GM23338 (cell line): ENCODE measurements around the gene KRT6A. TPM values are rescaled to one million over a fixed set of nuclear protein-coding genes. Genes with fewer than 3 reads are reported as not detected.

Experiments
- ATAC-seq: fragments of 200-7000 bp; cut with Tn5 transposase; 3 replicates; pipeline ENCODE4 v1.9.1; 2020
- DNase-seq: peaks from one replicate; pipeline ENCODE4 v3.0.0-alpha.2; 2015; ENCODE audit warnings: low spot score
- H2AFZ ChIP-seq: fragments of 200-600 bp; sonication (generic); 2 replicates; pipeline ENCODE4 v1.8.0; 2016; ENCODE audit warnings: antibody characterized with exemption, mild to moderate bottlenecking, moderate library complexity
- H3F3A ChIP-seq: fragments of 200-600 bp; sonication (generic); replicated peaks from 2 replicates; pipeline ENCODE4 v1.8.0; 2017; ENCODE audit warnings: antibody characterized with exemption, mixed run types, low read depth
- H3K27ac ChIP-seq: fragments of 200-600 bp; sonication (generic); 2 replicates; pipeline ENCODE4 v1.6.1; 2016; ENCODE audit warnings: low read depth
- H3K27me3 ChIP-seq: fragments of 200-600 bp; sonication (generic); 2 replicates; pipeline ENCODE4 v1.8.0; 2016; ENCODE audit warnings: mild to moderate bottlenecking, mixed run types, moderate library complexity; ENCODE audit not compliant: insufficient read depth
- H3K36me3 ChIP-seq: fragments of 200-600 bp; sonication (generic); 2 replicates; pipeline ENCODE4 v1.8.0; 2016; ENCODE audit warnings: mild to moderate bottlenecking; ENCODE audit not compliant: insufficient read depth
- H3K4me1 ChIP-seq: fragments of 200-600 bp; sonication (generic); 2 replicates; pipeline ENCODE4 v1.8.0; 2016; ENCODE audit warnings: mild to moderate bottlenecking, moderate library complexity; ENCODE audit not compliant: insufficient read depth
- H3K4me2 ChIP-seq: fragments of 200-600 bp; sonication (generic); 2 replicates; pipeline ENCODE4 v1.7.1; 2017; ENCODE audit warnings: mixed run types
- H3K4me3 ChIP-seq: fragments of 200-600 bp; sonication (generic); 2 replicates; pipeline ENCODE4 v1.6.1; 2016; ENCODE audit warnings: mixed run types
- H3K79me2 ChIP-seq: fragments of 200-600 bp; sonication (generic); replicated peaks from 2 replicates; pipeline ENCODE4 v1.8.0; 2017; ENCODE audit warnings: mild to moderate bottlenecking; ENCODE audit not compliant: insufficient read depth
- H3K9me2 ChIP-seq: fragments of 200-600 bp; sonication (generic); 2 replicates; pipeline ENCODE4 v1.8.0; 2017; ENCODE audit not compliant: insufficient read depth
- H4K20me1 ChIP-seq: fragments of 200-600 bp; sonication (generic); replicated peaks from 2 replicates; pipeline ENCODE4 v1.8.0; 2017; ENCODE audit warnings: mild to moderate bottlenecking; ENCODE audit not compliant: insufficient read depth
- H3K27ac Mint-ChIP-seq: 2 replicates; pipeline ENCODE4 v1.8.0; 2020; ENCODE audit warnings: inconsistent platforms, mild to moderate bottlenecking, moderate library complexity, mixed read lengths
- H3K27me3 Mint-ChIP-seq: 3 replicates; pipeline ENCODE4 v1.8.0; 2022; ENCODE audit warnings: low read depth, mild to moderate bottlenecking, moderate library complexity, mixed read lengths, inconsistent platforms; ENCODE audit not compliant: insufficient read depth, poor library complexity
- H3K36me3 Mint-ChIP-seq: 3 replicates; pipeline ENCODE4 v1.8.0; 2021; ENCODE audit warnings: low read depth, mild to moderate bottlenecking, inconsistent platforms, moderate library complexity, mixed read lengths
- H3K4me1 Mint-ChIP-seq: 3 replicates; pipeline ENCODE4 v1.8.0; 2020; ENCODE audit warnings: mild to moderate bottlenecking, inconsistent platforms, mixed read lengths
- H3K4me3 Mint-ChIP-seq: 3 replicates; pipeline ENCODE4 v1.8.0; 2021; ENCODE audit warnings: moderate library complexity, mild to moderate bottlenecking, inconsistent platforms, mixed read lengths
- H3K9me3 Mint-ChIP-seq: 3 replicates; pipeline ENCODE4 v1.8.0; 2020; ENCODE audit warnings: moderate library complexity, mild to moderate bottlenecking, inconsistent platforms, mixed read lengths
- EZH2phosphoT487 ChIP-seq: fragments of 200-600 bp; sonication (generic); IDR thresholded peaks from one replicate; pipeline ENCODE4 v1.8.1; 2018; ENCODE audit warnings: antibody characterized with exemption; ENCODE audit not compliant: unreplicated experiment
- JUNB ChIP-seq: IDR thresholded peaks from one replicate; pipeline ENCODE4 v1.6.1; 2016; ENCODE audit warnings: antibody characterized with exemption; ENCODE audit not compliant: unreplicated experiment
- NANOG ChIP-seq: IDR thresholded peaks from 2 replicates; pipeline ENCODE4 v1.6.1; 2016; ENCODE audit warnings: antibody characterized with exemption, borderline replicate concordance
- STAT1 ChIP-seq: IDR thresholded peaks from one replicate; pipeline ENCODE4 v1.6.1; 2016; ENCODE audit warnings: antibody characterized with exemption; ENCODE audit not compliant: unreplicated experiment
- ZNF331 ChIP-seq: fragments of 250-450 bp; sonication (Bioruptor Pico); IDR thresholded peaks from 2 replicates; pipeline ENCODE4 v1.5.0; 2020; ENCODE audit warnings: low read depth, mild to moderate bottlenecking, moderate library complexity
- polyA plus RNA-seq: library from polyadenylated mRNA; unstranded; fragments of >200 nt; fragmentation: Nextera tagmentation; extraction: Ambion mirVana; gene quantifications from 2 replicates; pipeline ENCODE4 v1.2.1, GENCODE V29; 2016
- total RNA-seq: library from RNA; depleted of rRNA; stranded (reverse); fragments of >200 nt; shearing (Covaris generic); gene quantifications from 2 replicates; pipeline ENCODE4 v1.2.3, GENCODE V29; 2014
- TF ChIP-seq, protein P1 (sequence below), 2 experiments: fragments of 200-600 bp in 1 of 2; sonication (generic) in 1 of 2; conservative IDR thresholded peaks; 2 replicates each; pipeline versions ENCODE4 v1.5.1 to v1.6.1; 2016 to 2017; ENCODE audit warnings: antibody characterized with exemption in 2 of 2, low read depth in 2 of 2, mild to moderate bottlenecking in 2 of 2, moderate library complexity in 1 of 2
- TF ChIP-seq, protein P2 (sequence below): IDR thresholded peaks from 2 replicates; pipeline ENCODE4 v1.6.1; 2016; ENCODE audit warnings: antibody characterized with exemption
- TF ChIP-seq, protein P3 (sequence below): fragments of 250-450 bp; sonication (Bioruptor Pico); IDR thresholded peaks from 2 replicates; pipeline ENCODE4 v1.5.0; 2020; ENCODE audit warnings: mild to moderate bottlenecking, moderate library complexity
- TF ChIP-seq, protein P4 (sequence below): IDR thresholded peaks from one replicate; pipeline ENCODE4 v1.6.1; 2018; ENCODE audit warnings: antibody characterized with exemption; ENCODE audit not compliant: unreplicated experiment

The KRT6A gene
- total and polyA plus RNA-seq, 2 experiments from 2014 or later = not detected

DNA sequence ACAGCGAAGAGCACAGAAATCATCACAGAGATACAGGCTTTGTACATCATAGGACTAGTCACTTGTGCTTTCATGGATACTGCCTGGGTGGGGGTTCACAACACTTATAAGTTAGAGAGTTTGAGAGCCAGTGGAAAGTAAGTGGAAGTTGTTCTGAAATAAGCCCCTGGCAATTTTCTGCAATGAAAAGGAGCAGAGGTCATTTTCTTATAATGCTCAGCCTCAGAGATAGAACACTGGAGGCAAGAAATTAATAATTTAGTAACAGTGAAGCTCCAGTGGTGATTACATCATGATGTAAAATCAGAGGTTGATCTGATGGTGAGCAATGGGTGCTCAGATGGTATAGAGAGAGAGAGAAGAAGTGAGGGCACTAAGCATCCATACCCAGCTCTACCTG, 5.8 kb downstream of the KRT6A start (continued):
- TF ChIP-seq JUNB = no peak
- TF ChIP-seq, protein P1, sequence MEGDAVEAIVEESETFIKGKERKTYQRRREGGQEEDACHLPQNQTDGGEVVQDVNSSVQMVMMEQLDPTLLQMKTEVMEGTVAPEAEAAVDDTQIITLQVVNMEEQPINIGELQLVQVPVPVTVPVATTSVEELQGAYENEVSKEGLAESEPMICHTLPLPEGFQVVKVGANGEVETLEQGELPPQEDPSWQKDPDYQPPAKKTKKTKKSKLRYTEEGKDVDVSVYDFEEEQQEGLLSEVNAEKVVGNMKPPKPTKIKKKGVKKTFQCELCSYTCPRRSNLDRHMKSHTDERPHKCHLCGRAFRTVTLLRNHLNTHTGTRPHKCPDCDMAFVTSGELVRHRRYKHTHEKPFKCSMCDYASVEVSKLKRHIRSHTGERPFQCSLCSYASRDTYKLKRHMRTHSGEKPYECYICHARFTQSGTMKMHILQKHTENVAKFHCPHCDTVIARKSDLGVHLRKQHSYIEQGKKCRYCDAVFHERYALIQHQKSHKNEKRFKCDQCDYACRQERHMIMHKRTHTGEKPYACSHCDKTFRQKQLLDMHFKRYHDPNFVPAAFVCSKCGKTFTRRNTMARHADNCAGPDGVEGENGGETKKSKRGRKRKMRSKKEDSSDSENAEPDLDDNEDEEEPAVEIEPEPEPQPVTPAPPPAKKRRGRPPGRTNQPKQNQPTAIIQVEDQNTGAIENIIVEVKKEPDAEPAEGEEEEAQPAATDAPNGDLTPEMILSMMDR (conservative IDR thresholded peaks at IDR 0.05; ENCODE audit: low read depth in 2 of 2) = no peak
- TF ChIP-seq STAT1 = no peak

DNA sequence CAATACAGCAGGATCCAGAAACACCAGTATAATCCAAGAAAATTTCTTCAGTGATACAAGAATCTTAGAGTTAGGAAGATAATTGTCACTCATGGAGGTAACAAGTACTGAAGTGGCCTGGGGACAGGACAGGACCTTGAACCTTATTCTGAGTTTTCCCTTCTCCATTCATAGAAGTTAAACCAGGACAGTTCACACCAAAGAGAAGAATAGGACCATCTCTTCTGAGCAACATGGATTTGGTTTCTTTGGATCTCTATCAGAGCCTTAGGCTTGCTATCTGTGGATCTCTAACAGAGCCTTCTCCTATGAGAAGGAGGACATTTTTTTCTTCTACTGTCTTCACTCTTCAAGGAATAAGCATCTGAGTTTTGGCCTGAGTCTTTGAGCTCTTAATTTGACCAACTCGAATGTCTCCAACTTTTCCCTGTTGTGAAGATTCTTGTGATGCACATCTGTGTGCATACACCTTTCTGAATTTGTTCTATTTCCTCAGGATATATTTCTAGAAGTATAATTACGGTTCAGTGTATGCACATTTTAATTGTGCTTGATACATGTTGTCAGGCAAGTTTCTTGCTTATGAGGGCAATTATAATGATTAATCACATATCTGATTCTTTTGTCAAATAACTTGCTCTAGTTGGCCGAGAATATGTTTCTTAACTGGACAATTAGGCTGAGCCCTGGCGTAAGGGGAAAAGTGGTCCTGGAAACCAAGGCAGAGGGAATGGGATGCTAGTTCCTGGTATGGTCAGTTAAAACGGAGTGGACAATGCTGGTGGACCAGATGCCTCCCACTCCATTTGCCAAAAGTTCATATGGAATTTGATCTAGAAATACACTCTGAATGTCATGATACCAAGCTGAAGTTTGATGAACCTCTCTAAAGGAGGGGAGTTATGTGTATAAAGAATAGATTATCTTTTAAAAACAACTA, 6.6 kb downstream of the KRT6A start:
- H3K9me3 Mint-ChIP-seq = peaks cover 17% of the 10 kb centered on the region
- no peaks in the 10 kb centered on the region for H3K4me1 Mint-ChIP-seq
- H3K36me3 ChIP-seq = no peaks in the 10 kb centered on the region
- H4K20me1 ChIP-seq = no peaks in the 10 kb centered on the region
- no peaks in the 10 kb centered on the region for H3K79me2 ChIP-seq
- H3K27ac Mint-ChIP-seq = no peak overlapping the region
- peaks cover 3% of the 10 kb centered on the region; the same call in 2 of the 3 replicates for H3K36me3 Mint-ChIP-seq
- peaks cover 2% of the 10 kb centered on the region for H3K27me3 Mint-ChIP-seq
- ATAC-seq = no peak
- no peaks in the 10 kb centered on the region for H3K27me3 ChIP-seq
- no peak overlapping the region for H3K4me2 ChIP-seq
- H3K4me1 ChIP-seq = no peaks in the 10 kb centered on the region
- no peaks in the 10 kb centered on the region for H3K9me2 ChIP-seq
- H3F3A ChIP-seq = no peaks in the 10 kb centered on the region
- H3K27ac ChIP-seq = no peak overlapping the region
- no peak overlapping the region for H2AFZ ChIP-seq
- H3K4me3 Mint-ChIP-seq = no peak overlapping the region
- H3K4me3 ChIP-seq = no peak overlapping the region
- no peak for DNase-seq
- TF ChIP-seq ZNF331 (CRISPR knock-in tag) (no peak), STAT1 (no peak), NANOG (no peak), JUNB (no peak), EZH2phosphoT487 (no peak)
- TF ChIP-seq, protein P2, sequence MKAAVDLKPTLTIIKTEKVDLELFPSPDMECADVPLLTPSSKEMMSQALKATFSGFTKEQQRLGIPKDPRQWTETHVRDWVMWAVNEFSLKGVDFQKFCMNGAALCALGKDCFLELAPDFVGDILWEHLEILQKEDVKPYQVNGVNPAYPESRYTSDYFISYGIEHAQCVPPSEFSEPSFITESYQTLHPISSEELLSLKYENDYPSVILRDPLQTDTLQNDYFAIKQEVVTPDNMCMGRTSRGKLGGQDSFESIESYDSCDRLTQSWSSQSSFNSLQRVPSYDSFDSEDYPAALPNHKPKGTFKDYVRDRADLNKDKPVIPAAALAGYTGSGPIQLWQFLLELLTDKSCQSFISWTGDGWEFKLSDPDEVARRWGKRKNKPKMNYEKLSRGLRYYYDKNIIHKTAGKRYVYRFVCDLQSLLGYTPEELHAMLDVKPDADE = no peak
- TF ChIP-seq, protein P3, sequence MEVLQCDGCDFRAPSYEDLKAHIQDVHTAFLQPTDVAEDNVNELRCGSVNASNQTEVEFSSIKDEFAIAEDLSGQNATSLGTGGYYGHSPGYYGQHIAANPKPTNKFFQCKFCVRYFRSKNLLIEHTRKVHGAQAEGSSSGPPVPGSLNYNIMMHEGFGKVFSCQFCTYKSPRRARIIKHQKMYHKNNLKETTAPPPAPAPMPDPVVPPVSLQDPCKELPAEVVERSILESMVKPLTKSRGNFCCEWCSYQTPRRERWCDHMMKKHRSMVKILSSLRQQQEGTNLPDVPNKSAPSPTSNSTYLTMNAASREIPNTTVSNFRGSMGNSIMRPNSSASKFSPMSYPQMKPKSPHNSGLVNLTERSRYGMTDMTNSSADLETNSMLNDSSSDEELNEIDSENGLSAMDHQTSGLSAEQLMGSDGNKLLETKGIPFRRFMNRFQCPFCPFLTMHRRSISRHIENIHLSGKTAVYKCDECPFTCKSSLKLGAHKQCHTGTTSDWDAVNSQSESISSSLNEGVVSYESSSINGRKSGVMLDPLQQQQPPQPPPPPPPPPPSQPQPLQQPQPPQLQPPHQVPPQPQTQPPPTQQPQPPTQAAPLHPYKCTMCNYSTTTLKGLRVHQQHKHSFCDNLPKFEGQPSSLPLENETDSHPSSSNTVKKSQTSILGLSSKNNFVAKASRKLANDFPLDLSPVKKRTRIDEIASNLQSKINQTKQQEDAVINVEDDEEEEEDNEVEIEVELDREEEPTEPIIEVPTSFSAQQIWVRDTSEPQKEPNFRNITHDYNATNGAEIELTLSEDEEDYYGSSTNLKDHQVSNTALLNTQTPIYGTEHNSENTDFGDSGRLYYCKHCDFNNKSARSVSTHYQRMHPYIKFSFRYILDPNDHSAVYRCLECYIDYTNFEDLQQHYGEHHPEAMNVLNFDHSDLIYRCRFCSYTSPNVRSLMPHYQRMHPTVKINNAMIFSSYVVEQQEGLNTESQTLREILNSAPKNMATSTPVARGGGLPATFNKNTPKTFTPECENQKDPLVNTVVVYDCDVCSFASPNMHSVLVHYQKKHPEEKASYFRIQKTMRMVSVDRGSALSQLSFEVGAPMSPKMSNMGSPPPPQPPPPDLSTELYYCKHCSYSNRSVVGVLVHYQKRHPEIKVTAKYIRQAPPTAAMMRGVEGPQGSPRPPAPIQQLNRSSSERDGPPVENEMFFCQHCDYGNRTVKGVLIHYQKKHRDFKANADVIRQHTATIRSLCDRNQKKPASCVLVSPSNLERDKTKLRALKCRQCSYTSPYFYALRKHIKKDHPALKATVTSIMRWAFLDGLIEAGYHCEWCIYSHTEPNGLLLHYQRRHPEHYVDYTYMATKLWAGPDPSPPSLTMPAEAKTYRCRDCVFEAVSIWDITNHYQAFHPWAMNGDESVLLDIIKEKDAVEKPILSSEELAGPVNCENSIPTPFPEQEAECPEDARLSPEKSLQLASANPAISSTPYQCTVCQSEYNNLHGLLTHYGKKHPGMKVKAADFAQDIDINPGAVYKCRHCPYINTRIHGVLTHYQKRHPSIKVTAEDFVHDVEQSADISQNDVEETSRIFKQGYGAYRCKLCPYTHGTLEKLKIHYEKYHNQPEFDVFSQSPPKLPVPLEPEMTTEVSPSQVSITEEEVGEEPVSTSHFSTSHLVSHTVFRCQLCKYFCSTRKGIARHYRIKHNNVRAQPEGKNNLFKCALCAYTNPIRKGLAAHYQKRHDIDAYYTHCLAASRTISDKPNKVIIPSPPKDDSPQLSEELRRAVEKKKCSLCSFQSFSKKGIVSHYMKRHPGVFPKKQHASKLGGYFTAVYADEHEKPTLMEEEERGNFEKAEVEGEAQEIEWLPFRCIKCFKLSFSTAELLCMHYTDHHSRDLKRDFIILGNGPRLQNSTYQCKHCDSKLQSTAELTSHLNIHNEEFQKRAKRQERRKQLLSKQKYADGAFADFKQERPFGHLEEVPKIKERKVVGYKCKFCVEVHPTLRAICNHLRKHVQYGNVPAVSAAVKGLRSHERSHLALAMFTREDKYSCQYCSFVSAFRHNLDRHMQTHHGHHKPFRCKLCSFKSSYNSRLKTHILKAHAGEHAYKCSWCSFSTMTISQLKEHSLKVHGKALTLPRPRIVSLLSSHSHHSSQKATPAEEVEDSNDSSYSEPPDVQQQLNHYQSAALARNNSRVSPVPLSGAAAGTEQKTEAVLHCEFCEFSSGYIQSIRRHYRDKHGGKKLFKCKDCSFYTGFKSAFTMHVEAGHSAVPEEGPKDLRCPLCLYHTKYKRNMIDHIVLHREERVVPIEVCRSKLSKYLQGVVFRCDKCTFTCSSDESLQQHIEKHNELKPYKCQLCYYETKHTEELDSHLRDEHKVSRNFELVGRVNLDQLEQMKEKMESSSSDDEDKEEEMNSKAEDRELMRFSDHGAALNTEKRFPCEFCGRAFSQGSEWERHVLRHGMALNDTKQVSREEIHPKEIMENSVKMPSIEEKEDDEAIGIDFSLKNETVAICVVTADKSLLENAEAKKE (CRISPR knock-in tag) = no peak
- TF ChIP-seq, protein P4, sequence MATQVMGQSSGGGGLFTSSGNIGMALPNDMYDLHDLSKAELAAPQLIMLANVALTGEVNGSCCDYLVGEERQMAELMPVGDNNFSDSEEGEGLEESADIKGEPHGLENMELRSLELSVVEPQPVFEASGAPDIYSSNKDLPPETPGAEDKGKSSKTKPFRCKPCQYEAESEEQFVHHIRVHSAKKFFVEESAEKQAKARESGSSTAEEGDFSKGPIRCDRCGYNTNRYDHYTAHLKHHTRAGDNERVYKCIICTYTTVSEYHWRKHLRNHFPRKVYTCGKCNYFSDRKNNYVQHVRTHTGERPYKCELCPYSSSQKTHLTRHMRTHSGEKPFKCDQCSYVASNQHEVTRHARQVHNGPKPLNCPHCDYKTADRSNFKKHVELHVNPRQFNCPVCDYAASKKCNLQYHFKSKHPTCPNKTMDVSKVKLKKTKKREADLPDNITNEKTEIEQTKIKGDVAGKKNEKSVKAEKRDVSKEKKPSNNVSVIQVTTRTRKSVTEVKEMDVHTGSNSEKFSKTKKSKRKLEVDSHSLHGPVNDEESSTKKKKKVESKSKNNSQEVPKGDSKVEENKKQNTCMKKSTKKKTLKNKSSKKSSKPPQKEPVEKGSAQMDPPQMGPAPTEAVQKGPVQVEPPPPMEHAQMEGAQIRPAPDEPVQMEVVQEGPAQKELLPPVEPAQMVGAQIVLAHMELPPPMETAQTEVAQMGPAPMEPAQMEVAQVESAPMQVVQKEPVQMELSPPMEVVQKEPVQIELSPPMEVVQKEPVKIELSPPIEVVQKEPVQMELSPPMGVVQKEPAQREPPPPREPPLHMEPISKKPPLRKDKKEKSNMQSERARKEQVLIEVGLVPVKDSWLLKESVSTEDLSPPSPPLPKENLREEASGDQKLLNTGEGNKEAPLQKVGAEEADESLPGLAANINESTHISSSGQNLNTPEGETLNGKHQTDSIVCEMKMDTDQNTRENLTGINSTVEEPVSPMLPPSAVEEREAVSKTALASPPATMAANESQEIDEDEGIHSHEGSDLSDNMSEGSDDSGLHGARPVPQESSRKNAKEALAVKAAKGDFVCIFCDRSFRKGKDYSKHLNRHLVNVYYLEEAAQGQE = no peak
